Measurements from ENCODE around the gene DIS3L. TPM values are rescaled to one million over a fixed set of nuclear protein-coding genes. Genes with fewer than 3 reads are reported as not detected.

Gene DIS3L
- total and polyA plus RNA-seq, 2 of the 13 experiments (the other 11 are each of a cell fraction or from before 2014, with no cell fraction given), result 21.0 to 50.5 TPM

GRCh38 chr15:66327736-66328135 is 34.4 kb downstream of the DIS3L start:
- ChIA-PET POLR2A (no interaction called here), CTCF (ENCODE audit: low intra/inter-chr PET ratio, low total read pairs) (no interaction called here)
- Histone ChIP-seq H3K79me2 (ENCODE audit: insufficient read depth, low read length) (no peaks in the 10 kb centered on the region), H4K20me1 (ENCODE audit: insufficient read depth, low read length) (no peaks in the 10 kb centered on the region), H2AFZ (ENCODE audit: low read length) (no peak overlapping the region), H3K27me3 (ENCODE audit: control insufficient read depth in 1 of 2, insufficient read depth in 2 of 2, low read length in 2 of 2) (no peaks in the 10 kb centered on the region), H3K4me2 (ENCODE audit: low read depth, low read length) (no peak overlapping the region), H3K4me3 (replicated peaks in 1 of 3; ENCODE audit: insufficient read depth in 1 of 3, low read depth in 2 of 3, low read length in 3 of 3) (no peak overlapping the region), H3K36me3 (replicated peaks in 1 of 2; ENCODE audit: control insufficient read depth in 1 of 2, insufficient read depth in 2 of 2, low read length in 2 of 2) (peaks cover 12 to 61% of the 10 kb centered on the region in 2 experiments; a peak in 4 of 5 replicates), H3K4me1 (ENCODE audit: insufficient read depth, low read length) (no peaks in the 10 kb centered on the region), H3K9me3 (ENCODE audit: low read length) (no peaks in the 10 kb centered on the region), H3K27ac (ENCODE audit: extremely low read length, insufficient read depth, low read length) (no peak overlapping the region), H3K9ac (ENCODE audit: insufficient read depth, low read depth, low read length) (no peak overlapping the region)
- in situ Hi-C loops (cut with HindIII; ENCODE audit: extremely low pct_ligation_motif_present, low pct_unique_long_range_greater_than_20kb), result no loop called here
- no peak for DNase-seq (ENCODE audit: low spot score)
- BruUV-seq (replicated peaks), result no TSS peak
- intact Hi-C loops (cut with micrococcal nuclease; ENCODE audit: unreplicated experiment), result no loop called here
- ATAC-seq, result no peak
- TF ChIP-seq ZNF256 (CRISPR knock-in tag; conservative IDR thresholded peaks at IDR 0.05), result no peak
- no peak for TF ChIP-seq GABPB1 (CRISPR knock-in tag; IDR thresholded peaks at IDR 0.05)
- no peak for TF ChIP-seq ZNF710 (CRISPR knock-in tag; IDR thresholded peaks at IDR 0.05; ENCODE audit: borderline replicate concordance)
- TF ChIP-seq MED8 (CRISPR knock-in tag; IDR thresholded peaks at IDR 0.05; ENCODE audit: insufficient replicate concordance), result no peak
- no peak for TF ChIP-seq ZNF510 (CRISPR knock-in tag; IDR thresholded peaks at IDR 0.05; ENCODE audit: low read depth)
- WGBS (ENCODE audit: low lambda C conversion rate), result 98% methylated on average over 4 of the region's 4 CpGs
- FAIRE-seq, result no peak

GRCh38 chr15:66328771-66329170 is 35.4 kb downstream of the DIS3L start:
- no peak overlapping the region for H3K9ac ChIP-seq (ENCODE audit: insufficient read depth, low read depth, low read length)
- no peak overlapping the region for H3K27ac ChIP-seq (ENCODE audit: extremely low read length, insufficient read depth, low read length)
- no peak overlapping the region for H3K4me3 ChIP-seq (replicated peaks in 1 of 3; ENCODE audit: insufficient read depth in 1 of 3, low read depth in 2 of 3, low read length in 3 of 3)
- no peak overlapping the region for H2AFZ ChIP-seq (ENCODE audit: low read length)
- H4K20me1 ChIP-seq (ENCODE audit: insufficient read depth, low read length), result no peaks in the 10 kb centered on the region
- in situ Hi-C loops (cut with HindIII; ENCODE audit: extremely low pct_ligation_motif_present, low pct_unique_long_range_greater_than_20kb), result no loop called here
- 97% methylated on average over 14 of the region's 14 CpGs for WGBS (ENCODE audit: low lambda C conversion rate)
- DNase-seq (ENCODE audit: low spot score) (no peak), ATAC-seq (no peak), FAIRE-seq (no peak)
- no peak overlapping the region for H3K4me2 ChIP-seq (ENCODE audit: low read depth, low read length)
- H3K36me3 ChIP-seq (replicated peaks in 1 of 2; ENCODE audit: control insufficient read depth in 1 of 2, insufficient read depth in 2 of 2, low read length in 2 of 2), result peaks cover 11 to 56% of the 10 kb centered on the region in 2 experiments; a peak in 4 of 5 replicates
- POLR2A ChIA-PET, result interaction anchor here (1.0 kb wide), 1 partner anchor 12 kb away, joined by 3 read pairs; no protein-coding TSS in a partner anchor
- CTCF ChIA-PET (ENCODE audit: low intra/inter-chr PET ratio, low total read pairs), result no interaction called here
- no peaks in the 10 kb centered on the region for H3K79me2 ChIP-seq (ENCODE audit: insufficient read depth, low read length)
- H3K4me1 ChIP-seq (ENCODE audit: insufficient read depth, low read length), result no peaks in the 10 kb centered on the region
- H3K27me3 ChIP-seq (ENCODE audit: control insufficient read depth in 1 of 2, insufficient read depth in 2 of 2, low read length in 2 of 2), result no peaks in the 10 kb centered on the region
- BruUV-seq (replicated peaks), result no TSS peak
- H3K9me3 ChIP-seq (ENCODE audit: low read length), result no peaks in the 10 kb centered on the region
- intact Hi-C loops (cut with micrococcal nuclease; ENCODE audit: unreplicated experiment), result no loop called here
- TF ChIP-seq MTF2 (CRISPR knock-in tag; IDR thresholded peaks at IDR 0.05; ENCODE audit: borderline replicate concordance) (no peak), NFYC (CRISPR knock-in tag; IDR thresholded peaks at IDR 0.05) (no peak), MAX (IDR thresholded peaks at IDR 0.05) (no peak), HOXA3 (CRISPR knock-in tag; IDR thresholded peaks at IDR 0.05) (no peak), ARNT (IDR thresholded peaks at IDR 0.05) (no peak), ZNF652 (CRISPR knock-in tag; IDR thresholded peaks at IDR 0.05; ENCODE audit: borderline replicate concordance, low read depth) (no peak), SYNCRIP (IDR thresholded peaks at IDR 0.05; ENCODE audit: insufficient read depth, low read depth, low read length) (no peak), HNRNPH1 (optimal IDR thresholded peaks at IDR 0.05; ENCODE audit: low read depth, low read length) (no peak), ZNF720 (CRISPR knock-in tag; IDR thresholded peaks at IDR 0.05) (no peak), TRAFD1 (CRISPR knock-in tag; IDR thresholded peaks at IDR 0.05; ENCODE audit: borderline replicate concordance) (no peak), SAFB2 (CRISPR knock-in tag; IDR thresholded peaks at IDR 0.05; ENCODE audit: borderline replicate concordance, low read depth) (no peak)

Data from HepG2 (cell line).